ENCODE data around the gene EPN2. TPM values are rescaled to one million over a fixed set of nuclear protein-coding genes. Genes with fewer than 3 reads are reported as not detected.

Gene EPN2
- total and polyA plus RNA-seq, 10 of the 15 experiments (the other 5 are each of a cell fraction or from before 2014, with no cell fraction given), result 0.26 to 8.4 (median 4.7) TPM

GRCh38 chr17:19270704-19271611 is 33.8 kb downstream of the EPN2 start (continued):
- peak; percentile 85 for TF ChIP-seq ZNF687 (IDR thresholded peaks at IDR 0.05)
- TF ChIP-seq MEF2B (IDR thresholded peaks at IDR 0.05; ENCODE audit: partially characterized antibody, poor library complexity, severe bottlenecking), result peak; percentile 76
- TF ChIP-seq ZBTB40 (IDR thresholded peaks at IDR 0.05; ENCODE audit: borderline replicate concordance), result peak; percentile 29; the same call in 1 of the 2 replicates
- TF ChIP-seq BMI1 (IDR thresholded peaks at IDR 0.05; ENCODE audit: borderline replicate concordance), result no peak
- TF ChIP-seq ETV6 (conservative IDR thresholded peaks at IDR 0.05 in 1 of 2, IDR thresholded peaks at IDR 0.05 in 1 of 2; ENCODE audit: borderline replicate concordance in 1 of 2, low read depth in 1 of 2), result peak in 1 of 2 experiments; percentile 27; a peak in 1 of 4 replicates
- 0 out of 2 replicates have a peak, but pooled peaks have one; percentile 42 for TF ChIP-seq ATF7 (IDR thresholded peaks at IDR 0.05; ENCODE audit: low read depth)
- peak; percentile 11; the same call in 1 of the 2 replicates for TF ChIP-seq TCF3 (IDR thresholded peaks at IDR 0.05; ENCODE audit: borderline replicate concordance, insufficient read depth, low read depth, low read length)
- peak; percentile 86 for TF ChIP-seq DPF2 (IDR thresholded peaks at IDR 0.05)
- peak; percentile 68; the same call in 1 of the 2 replicates for TF ChIP-seq CREB1 (IDR thresholded peaks at IDR 0.05; ENCODE audit: low read depth)
- no peak for TF ChIP-seq JUND (IDR thresholded peaks at IDR 0.05; ENCODE audit: low read depth, low read length)
- no peak; the same call in 1 of the 2 replicates for TF ChIP-seq EED (IDR thresholded peaks at IDR 0.05; ENCODE audit: low read depth)
- peak; percentile 96 for TF ChIP-seq PKNOX1 (IDR thresholded peaks at IDR 0.05)
- TF ChIP-seq EZH2 (IDR thresholded peaks at IDR 0.05; ENCODE audit: borderline replicate concordance, control insufficient read depth, low read depth, low read length), result no peak
- TF ChIP-seq RFX5 (IDR thresholded peaks at IDR 0.05; ENCODE audit: low read depth, low read length), result 0 out of 2 replicates have a peak, but pooled peaks have one; percentile 22
- TF ChIP-seq POU2F2 (IDR thresholded peaks at IDR 0.05; ENCODE audit: borderline replicate concordance, low read depth, low read length), result 0 out of 3 replicates have a peak, but pooled peaks have one; percentile 15
- peak; percentile 43; the same call in 1 of the 2 replicates for TF ChIP-seq SMARCA5 (IDR thresholded peaks at IDR 0.05)
- no peak; the same call in 1 of the 2 replicates for TF ChIP-seq ZNF207 (IDR thresholded peaks at IDR 0.05; ENCODE audit: borderline replicate concordance)
- no peak for TF ChIP-seq ESRRA (IDR thresholded peaks at IDR 0.05; ENCODE audit: low read length)
- TF ChIP-seq NRF1 (conservative IDR thresholded peaks at IDR 0.05; ENCODE audit: low read depth, low read length), result no peak

All from GM12878 (cell line).